ENCODE measurements around the gene TMEM117.
"Not testable (repeated sequence)": the region's sequence is repeated elsewhere in the genome, so short reads cannot be mapped to it uniquely, and the experiment has no call there.

The TMEM117 gene

DNA sequence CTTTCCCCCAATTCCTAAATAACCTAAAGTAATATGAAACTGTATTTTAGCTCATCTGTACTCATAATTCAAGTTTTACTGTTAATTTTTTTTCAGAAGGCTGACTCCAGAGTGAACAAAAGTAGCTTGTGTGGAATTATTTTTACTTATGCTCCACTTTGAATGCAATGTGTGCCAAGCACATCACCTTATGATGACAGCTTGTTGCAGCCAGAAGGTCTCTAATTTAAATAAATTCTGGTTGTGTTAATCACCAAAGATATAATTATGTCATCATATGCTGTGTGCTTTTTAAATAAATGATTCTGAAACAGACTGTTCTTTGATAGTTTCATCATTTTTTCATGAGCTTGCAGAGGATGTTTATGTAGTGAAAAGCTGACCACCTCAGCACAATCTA is 283.1 kb downstream of the TMEM117 start:
- DNase-seq, result no peak

DNA sequence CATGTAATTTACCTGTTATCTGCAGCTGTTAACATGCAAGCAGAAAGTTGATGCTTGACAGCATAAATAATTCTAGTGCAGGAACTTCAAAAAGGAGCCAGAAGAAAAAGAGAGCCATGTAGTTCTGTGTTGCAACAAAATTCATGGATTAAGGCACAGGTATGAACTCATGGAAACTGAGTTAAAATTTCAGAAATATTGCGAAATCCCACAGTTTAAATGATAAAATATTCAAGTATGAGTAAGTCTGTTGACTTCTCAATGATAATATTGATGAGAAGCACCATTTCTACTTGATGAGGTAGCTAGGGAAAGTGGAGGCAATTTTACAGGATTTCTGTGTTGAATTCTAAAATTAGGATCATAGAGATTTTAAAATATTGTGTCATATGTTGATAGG is 290.9 kb downstream of the TMEM117 start:
- DNase-seq, result no peak

- no peak for DNase-seq
Observed at GRCh38 chr12:44127966-44128710, 292.3 kb downstream of the TMEM117 start.

GRCh38 chr12:44143175-44143574 is 307.3 kb downstream of the TMEM117 start:
- no peak for DNase-seq

- no peak for DNase-seq
Observed at GRCh38 chr12:44148936-44149335, 313.1 kb downstream of the TMEM117 start.

DNA sequence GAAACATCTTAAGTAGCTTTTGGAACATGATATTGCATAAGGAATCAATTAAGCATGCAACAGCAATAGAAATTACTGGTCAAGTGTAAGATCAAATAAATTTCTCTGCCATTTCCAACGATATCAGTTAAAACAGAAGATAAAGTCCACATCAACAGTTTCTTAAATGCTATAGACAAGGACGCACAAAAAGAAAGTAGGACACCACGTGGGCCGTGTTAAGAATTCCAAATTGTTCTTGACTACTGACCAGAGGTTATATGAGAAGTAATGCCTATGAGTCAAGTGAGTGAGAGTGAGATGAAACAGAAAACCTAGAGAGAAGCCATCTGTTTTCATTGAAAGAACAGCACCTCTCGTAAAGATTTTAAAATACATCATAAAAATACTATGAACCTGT is 318.2 kb downstream of the TMEM117 start:
- DNase-seq, result no peak

GRCh38 chr12:44155358-44155757 is 319.5 kb downstream of the TMEM117 start:
- no peak for DNase-seq

DNA sequence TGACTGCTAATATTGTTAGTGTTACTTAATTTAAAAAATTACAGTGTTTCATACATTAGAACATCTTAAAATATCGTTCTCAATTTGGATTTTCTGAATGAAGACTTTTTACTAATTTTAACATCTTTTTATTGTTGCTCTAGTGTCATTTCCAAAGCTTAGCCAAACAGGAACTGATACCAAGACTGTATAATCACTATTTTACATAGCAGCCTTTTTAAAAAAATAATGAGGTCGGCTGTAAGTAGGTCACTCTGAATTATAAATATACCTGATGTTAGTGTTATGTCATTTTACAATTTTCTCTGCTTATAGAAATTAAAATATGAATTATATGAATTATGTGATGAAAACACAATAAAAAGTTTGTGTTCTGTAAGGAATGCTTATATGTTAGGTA is 321.5 kb downstream of the TMEM117 start:
- DNase-seq, result no peak

DNA sequence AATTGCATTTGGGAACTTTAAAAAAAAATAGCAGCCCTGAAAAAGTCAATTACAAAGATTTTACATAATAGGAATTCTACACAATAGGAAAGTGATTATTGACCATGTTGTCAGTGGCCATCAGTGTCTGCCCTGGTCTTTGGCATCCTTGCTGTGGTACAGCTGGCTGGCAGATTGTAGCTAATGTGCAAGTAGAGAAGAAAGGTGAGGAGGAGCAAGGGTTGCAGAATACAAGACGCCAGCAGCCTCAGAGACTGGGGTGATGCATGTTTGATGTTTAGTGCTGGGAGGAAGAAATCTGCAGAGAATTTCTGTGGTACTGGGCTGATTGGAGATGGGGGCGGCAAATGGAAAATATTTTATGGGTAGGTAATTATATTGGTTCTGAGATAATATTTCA is 322.9 kb downstream of the TMEM117 start:
- DNase-seq, result no peak

- DNase-seq, result no peak
Observed at GRCh38 chr12:44159216-44159615, 323.3 kb downstream of the TMEM117 start.

DNA sequence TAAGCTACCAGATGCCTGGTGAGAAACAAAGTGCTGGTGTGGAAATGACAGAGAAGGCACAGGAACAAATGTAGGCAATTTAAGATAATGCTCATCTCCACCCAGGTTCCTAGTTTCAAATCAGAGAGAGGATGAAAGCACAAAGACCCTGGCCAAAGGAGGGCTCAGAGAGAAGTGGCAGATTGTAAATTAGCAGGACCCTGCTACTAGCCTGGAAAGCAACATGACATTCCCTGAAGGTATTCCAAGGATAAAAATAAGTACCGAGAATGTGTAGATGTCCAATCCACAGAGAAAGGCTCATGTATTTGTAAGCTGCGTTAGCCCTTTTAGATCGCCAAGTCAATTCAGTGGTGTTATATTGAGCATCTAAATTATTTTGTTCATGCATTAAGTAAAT is 324.0 kb downstream of the TMEM117 start:
- no peak for DNase-seq

- DNase-seq, result no peak
Observed at GRCh38 chr12:44162961-44163360, 327.1 kb downstream of the TMEM117 start.

DNA sequence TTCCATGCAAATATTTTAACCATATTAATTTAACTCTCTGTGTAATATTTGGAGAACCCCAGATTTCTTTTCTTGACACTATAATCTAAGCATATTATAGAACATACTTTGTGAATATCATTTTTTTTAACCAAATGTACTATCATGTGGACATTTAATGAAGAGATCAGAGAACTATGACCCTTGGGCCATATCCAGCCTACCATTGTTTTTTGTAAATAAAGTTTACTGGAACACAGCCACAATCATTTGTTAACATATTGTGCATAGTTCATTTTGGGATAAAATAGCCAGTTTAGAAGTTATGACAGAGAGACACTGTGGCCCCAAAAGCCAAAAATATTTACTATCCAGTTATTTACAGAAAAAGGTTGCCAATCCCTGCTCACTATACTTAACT is 338.2 kb downstream of the TMEM117 start:
- no peak for DNase-seq

DNA sequence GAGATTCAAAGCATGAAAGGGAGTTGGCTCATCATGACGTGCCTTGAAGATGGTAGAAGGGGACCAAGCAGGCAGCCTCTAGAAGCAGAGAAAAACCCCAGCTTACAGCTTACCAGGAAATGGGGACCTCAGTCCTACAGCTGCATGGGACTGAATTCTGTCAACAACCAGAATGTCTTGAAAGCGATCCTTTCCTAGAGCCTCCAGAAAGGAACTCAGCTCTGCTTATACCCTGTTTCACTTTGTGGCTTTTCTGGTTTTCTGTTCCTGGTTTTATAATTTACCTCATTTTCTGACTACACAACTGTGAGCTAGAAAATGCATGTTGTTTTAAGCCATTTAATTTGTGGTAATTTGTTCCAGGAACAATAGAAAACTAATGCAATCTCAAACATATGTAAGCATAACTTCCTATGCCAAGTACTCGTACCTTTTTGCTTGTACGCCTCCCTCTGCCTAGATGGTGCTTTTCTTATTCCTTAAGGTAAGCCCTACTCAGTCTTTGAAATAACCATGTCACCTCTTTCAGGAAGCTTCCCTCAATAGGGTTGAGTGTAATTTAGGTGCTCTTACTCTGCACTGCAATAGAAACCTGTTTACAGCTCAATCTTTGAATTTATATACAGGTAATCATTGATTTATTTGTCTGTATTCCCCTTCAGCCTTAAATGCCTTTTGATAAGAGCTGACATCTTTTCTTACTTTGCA is 348.8 kb downstream of the TMEM117 start:
- no peak for DNase-seq

- no peak for DNase-seq
Observed at GRCh38 chr12:44193281-44193680, 357.4 kb downstream of the TMEM117 start.

GRCh38 chr12:44195719-44196118 is 359.8 kb downstream of the TMEM117 start:
- DNase-seq, result not testable (repeated sequence)

- DNase-seq, result no peak
Observed at GRCh38 chr12:44206045-44206444, 370.2 kb downstream of the TMEM117 start.

DNA sequence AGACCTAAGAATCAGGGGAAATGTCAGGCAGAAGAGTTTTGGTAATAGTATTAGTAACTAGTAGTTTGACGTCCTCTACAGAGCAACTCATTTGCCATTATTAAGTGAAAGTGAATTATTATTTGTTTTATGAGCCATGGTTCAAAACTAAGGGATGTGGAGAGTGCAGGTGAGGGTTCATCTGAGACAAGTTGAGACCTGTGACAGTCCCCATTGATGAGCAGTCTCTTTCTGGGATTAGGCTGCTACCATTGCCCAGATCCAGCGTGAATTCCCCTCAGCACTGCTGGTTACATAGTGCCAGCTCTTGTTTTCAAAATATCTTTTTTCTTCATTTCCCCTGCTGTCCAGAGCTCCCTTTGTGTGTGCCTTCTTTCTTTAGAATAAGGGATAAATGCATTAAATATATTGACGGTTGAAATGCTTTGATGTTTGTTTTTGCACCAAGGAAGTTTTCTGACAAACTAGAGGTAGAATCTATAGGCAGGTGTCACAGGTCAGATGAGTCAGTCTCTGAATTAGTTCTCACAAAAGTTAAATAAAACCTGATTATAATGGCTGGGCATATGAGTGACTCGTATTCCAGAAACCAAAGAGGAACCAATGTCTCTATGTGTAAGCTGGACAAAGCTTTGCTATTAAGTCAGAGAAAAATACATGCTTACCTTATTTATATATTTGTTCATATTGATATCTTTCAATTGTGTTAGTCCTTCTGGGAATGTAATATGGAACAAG is 381.4 kb downstream of the TMEM117 start:
- no peak for DNase-seq

DNA sequence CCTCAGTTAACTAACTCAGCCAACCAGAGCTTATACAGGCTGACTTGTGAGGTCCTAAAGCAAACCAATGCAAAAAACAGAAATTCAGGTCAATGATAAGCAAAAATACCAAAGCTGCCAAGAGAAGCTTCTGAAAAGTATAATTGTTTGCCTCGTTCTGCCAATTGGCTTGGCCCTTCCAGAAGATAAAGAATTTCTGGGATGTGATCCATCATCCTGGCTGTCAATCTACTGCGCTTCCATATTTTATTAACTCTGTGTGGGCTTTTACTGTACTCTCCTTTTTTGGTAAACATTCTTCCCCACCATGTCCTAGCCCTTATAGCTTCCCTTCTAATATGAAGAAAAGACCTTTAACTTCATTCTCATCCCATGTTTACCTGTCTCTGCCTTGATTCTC is 387.9 kb downstream of the TMEM117 start:
- DNase-seq, result no peak

GRCh38 chr12:44224399-44225148 is 388.7 kb downstream of the TMEM117 start:
- DNase-seq, result no peak

DNA sequence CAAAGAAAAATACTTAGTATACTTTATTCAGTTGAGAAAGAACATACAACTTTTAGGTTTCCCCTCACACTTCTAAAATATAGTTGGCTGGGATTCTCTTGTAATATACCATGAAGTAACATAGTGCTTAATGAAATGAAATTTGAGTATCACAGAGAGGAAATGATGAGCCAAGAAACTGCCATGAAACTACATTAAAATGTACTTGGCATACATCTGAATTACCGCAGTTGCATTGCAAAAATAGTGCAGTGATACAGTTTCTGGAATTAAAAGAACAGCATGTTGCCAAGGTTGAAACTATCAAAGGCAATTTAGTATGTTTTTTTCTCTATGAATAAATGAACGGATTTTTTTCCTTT is 389.2 kb downstream of the TMEM117 start:
- no peak for DNase-seq

DNA sequence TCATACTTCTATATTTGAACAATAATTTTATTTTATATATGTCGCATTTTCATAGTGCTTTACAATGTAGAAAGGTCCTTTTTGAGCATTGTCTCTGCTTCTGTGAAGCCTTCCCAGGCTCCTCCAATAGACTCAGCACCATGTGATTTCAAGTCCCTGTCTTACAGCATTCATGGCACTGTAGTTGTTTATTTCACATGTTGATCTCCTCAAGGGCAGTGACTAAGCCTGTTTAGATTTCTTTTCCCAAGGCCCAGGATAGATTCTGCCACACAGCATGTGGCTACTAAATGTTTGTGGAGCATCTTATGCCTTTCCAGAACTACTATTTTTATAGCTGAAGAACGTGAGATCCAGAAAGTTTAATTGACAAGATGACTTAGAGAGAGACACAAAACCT is 391.7 kb downstream of the TMEM117 start:
- DNase-seq, result no peak

DNA sequence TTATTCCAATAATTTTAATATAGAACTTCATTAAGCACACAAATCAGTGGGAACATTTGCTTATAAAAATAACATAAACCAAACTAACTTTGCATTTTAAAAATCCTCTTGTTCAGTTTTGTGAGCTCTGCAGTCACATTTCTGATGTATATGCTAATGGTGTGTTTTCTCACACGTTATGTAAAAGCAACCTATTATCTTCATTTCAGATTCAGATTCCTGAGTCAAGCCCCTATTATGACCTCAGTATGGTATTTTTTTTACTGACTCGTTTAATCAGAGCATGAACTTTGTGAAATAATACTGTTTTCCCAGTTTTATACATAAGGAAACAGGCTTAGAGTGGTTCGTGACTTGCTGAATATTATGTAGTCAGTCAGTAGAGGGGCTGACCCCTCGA is 394.0 kb downstream of the TMEM117 start:
- no peak for DNase-seq
